GM21786 (cell line): ENCODE data around the gene ZNF555.

Source experiments
- ATAC-seq: cut with Tn5 transposase; IDR thresholded peaks from one replicate; pipeline ENCODE4 v1.9.1; 2021; ENCODE audit not compliant: unreplicated experiment

The ZNF555 gene

DNA sequence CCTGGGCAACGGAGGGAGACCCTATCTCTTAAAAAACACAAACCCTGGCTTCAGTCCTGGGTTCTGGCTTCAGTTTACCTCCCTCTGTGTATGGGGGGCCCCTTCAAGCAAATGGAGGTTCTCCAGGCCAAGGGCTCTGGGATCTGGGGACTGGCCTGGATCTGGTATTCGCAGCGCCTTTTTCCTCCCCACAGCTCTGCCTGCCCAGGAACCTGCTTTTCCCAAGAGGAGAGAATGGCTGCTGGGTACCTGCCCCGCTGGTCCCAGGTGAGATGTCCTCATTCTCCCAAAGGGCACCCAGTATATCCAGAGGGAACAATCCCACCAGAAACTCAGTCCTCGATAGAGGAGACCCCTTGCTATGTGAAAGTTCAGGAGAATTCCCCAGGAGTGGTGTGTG, 18.4 kb upstream of the ZNF555 start:
- ATAC-seq, result no peak

DNA sequence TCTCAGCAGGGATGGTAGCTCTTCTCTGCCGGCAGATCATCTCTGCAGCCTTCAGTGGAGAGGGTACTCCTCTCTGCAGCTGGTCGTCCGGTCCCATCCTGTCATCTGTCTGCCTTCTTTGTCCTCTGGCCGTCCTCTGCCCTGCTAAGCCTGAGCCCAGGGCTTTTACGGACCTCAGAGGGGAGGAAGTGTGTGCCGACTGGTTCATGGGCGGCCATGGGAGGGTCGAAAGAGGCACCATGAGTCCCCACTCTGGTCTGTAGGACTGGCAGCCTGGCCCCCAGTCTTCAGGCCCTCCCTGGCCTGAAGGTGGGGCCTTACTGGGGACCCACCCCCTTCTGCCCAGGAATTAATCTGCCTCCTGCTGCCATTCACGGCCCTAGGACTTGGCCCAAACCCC, 17.6 kb upstream of the ZNF555 start:
- no peak for ATAC-seq

DNA sequence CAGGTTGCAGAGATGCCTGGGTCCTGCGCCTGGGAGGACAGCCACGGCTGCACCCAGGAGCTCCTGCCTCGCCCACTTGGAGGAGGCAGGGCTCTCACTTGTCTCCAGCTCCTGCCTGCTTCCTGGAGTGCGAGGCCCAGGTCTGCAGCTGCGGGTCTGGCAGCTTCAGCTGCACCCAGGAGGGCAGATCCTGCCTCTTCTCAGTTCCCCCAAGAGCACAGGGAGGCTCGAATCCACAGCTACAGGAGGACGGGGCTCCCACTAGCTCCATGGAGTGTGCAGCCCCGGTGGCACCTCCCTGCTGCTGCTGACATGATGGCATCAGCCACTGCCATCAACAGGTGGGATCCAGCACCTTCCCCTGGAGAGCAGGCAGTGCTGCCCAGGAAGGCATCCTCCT, 17.1 kb upstream of the ZNF555 start:
- no peak for ATAC-seq

DNA sequence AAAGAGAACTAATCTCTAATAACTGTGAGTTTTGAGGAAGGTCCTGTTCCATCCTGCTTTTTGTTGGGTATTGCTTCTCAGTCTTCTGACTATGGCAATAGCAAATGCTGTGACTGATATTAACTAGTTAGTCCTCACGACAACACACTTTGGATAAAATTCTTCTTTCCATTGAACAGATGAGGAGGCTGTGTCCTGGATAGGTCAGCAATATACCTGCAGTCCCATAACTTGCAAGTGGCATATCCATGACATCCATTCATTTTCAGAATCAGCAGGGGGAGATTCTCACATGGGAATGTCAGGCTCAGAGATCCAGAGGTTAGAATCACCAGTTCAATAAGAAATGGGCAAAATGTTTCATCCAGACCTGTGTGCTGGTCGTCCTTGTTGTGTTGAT, 14.3 kb upstream of the ZNF555 start:
- no peak for ATAC-seq

DNA sequence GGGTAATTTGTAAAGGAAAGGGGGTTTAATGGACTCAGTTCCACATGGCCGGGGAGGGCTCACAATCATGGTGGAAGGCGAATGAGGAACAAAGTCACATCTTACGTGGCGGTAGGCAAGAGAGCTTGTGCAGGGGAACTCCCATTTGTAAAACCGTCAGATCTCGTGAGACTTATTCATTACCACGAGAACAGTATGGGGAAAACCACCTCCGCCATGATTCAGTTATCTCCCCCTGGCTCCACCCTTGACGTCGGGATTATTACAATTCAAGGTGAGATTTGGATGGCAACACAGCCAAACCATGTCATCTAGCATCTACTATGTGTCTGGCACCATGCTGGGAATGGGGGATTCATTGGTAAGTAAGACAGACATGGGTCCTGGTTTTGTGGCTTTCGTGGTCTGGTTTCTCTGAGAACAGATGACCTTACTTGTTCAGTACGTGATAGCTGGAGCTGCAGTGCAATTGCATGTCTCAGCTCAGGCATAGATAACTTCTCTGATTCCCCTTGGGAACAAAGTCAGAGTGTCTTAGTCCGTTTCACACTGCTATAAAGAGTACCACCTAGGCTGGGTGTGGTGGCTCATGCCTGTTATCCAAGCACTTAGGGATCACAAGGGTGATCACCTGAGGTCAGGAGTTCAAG, 13.3 kb upstream of the ZNF555 start:
- no peak for ATAC-seq

DNA sequence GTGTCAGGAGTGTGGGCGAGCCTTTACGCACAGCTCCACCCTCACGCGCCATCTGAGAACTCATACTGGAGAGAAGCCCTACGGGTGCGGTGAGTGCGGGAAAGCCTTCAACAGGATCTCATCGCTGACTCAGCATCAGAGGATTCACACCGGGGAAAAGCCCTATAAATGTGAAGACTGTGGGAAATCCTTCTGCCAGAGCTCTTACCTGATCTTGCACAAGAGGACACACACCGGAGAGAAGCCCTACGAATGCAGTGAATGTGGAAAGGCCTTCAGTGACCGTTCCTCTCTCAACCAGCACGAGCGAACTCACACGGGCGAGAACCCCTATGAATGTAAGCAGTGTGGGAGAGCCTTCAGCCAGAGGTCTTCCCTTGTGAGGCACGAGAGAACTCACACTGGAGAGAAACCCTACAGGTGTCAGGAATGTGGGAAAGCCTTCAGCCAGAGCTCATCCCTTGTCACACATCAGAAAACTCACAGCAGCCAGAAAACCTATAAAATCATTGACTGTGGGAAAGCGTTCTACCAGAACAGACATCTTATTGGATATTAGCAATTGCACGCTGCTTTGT, 6.9 kb upstream of the ZNF555 start:
- no peak for ATAC-seq

DNA sequence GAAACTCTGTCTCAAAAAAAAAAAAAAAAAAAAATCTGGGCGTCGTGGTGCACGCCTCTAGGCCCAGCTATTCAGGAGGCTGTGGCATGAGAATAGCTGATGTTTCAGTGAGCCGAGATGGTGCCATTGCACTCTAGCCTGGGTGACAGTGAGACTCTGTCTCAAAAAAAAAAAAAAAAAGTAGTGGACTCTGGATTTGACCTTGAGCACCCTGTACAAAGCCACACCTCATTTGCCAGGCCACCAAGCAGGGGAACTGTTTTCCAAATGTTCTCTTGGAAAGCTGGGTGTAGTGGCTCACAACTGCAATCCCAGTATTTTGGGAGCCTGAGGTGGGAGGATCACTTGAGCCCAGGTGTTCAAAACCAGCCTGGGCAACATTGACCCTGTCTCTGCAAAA, 3.8 kb upstream of the ZNF555 start:
- ATAC-seq, result no peak

DNA sequence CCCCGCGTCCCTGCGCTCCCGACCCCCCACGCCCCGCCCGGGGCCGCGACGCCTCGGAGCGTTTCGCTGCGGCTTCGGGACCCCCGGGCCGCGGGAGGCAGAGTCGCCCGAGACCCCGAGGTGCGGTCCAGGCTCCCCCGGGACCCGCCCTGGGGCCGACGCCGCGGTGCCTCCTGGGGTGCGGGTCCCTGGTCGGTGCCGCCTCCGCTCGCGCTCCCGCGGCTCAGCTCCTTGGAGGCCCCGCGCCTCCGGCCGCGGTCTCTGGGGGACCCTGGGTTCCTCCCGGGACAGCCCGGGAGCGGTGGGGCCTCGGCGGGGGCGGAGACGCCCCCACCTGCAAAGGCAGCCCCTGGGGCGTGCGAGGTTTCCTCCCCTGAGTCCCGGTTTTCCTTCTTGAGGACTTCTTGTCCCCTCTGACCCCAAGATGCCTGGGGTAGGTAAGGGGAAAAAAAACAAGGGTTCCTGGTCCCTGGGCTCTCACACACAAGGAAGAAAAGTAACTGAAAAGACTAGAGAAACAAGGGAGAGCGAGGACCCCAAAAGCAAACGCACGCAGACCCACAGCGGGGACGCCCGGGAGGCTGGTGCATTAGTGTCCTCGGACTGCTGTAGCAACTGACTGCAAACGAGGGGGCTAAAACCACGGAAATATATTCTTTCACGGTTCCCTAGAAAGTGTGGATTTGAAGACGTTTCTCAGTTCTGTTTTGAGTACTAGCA, 740 bp downstream of the ZNF555 start:
- no peak for ATAC-seq

DNA sequence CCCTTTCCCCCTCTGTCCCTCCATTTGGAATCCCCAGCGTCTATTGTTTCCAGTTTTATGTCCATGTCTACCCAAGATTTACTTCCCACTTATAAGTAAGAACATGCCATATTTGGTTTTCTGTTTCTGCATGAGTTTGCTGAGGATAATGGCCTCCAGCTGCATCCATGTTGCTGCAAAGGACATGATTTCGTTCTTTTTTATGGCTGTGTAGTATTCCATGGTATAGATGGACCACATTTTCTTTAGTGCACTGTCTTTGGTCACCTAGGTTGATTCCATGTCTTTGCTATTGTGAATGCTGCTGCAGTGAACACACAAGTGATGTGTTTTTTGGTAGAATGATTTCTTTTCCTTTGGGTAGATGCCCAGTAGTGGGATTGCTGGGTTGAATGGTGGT, 3.8 kb downstream of the ZNF555 start:
- no peak for ATAC-seq

DNA sequence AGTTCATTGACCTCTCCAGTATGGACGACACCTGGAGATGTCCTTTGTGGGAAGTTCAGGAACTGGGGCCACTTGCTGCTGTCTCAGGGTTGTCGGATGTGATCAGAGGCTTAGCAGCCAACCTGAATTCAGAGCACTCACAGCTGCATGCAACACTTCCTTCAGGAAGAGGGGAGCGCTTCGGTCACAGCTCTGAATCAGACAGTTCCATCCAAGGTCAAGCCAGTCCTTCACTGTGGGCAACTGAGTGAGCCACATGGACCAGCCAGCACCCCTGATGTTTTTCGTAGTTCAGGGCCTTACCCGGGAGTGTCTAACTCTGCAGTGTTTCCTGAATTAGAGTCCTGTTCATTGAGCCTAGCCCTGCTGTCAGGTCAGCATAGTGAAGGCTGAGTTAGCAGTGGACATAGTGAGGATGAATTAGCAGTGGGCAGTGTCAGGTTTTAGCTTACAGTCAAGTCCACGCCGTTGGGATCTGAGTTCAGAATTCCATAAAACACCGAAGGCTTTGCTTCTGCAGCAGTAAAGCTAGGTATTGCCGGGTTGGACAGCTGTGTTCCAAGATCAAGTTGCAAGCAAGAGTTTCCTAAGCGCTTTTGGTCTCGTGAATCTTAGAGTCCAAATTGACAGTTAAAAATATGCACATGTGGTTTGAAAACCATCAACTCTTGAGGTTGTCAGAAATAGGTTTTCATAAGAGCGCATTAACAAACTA, 5.1 kb downstream of the ZNF555 start:
- no peak for ATAC-seq

DNA sequence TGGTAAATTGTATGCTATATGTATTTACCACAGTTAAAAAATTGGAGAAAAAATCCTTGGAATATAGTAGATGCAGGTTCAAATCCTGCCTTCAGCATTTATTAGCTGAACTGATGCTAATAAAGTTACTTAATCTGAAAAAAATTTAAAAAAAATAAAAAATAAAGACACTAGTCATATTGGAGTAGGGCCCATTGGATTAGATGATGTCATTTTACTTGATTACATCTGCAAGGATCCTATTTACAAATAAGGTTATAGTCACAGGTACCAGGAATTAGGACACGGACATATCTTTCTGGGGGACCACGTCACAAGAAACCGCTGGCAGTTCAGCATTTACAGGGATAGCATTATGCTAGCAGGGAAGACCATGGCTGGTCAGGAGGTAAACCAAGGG, 6.2 kb downstream of the ZNF555 start:
- ATAC-seq, result no peak

DNA sequence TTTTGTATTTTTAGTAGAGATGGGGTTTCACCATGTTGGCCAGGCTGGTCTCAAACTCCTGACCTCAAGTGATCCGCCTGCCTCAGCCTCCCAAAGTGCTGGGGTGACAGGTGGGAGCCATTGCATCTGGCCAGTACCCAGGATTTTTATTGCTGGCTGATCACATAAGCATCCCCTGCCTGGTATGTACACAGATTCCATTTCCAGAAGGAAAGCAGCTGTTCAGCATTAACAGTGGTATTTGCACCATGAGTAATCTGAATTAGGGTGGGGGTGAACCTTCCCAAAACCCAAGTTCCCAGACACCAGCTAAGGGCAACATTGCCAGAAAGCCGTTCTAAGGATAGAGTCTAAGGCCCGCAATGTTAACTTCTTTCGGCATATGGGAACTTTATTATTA, 7.3 kb downstream of the ZNF555 start:
- ATAC-seq, result no peak

DNA sequence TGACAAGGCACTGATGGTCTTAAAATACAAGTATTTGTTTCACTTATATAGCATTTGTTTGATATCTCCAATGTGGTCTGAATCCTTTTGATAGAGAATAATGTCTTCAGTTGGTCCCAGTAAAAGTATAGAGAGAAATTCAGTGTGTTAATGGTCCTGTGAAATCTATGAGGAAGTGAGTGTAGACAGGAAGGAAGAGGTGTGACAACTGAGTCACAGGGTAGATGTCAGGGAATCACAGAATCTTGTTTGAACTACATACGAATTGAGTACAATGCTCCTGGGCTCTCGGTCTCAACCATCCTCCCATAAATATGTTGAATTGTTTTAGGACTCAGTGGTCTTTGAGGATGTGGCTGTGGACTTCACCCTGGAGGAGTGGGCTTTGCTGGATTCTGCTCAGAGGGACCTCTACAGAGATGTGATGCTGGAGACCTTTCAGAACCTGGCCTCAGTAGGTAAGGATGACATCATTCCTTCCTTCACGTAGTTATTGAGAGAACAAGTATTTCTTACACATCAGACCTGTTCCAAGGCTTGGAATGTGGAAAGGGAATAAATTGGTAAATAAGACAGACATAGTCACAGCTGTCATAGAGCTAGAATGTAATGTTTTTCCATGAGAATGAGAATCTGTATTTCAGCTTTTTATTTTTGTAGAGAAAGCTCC, 9.1 kb downstream of the ZNF555 start:
- ATAC-seq, result no peak

DNA sequence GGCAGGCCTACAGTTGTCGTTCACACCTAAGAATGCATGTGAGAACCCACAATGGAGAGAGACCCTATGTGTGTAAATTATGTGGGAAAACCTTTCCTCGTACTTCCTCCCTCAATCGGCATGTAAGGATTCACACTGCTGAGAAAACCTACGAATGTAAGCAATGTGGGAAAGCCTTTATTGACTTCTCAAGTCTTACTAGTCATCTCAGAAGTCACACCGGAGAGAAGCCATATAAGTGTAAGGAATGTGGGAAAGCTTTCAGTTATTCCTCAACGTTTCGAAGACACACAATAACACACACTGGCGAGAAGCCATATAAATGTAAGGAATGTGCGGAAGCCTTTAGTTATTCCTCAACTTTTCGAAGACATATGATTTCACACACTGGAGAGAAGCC, 11.3 kb downstream of the ZNF555 start:
- no peak for ATAC-seq

DNA sequence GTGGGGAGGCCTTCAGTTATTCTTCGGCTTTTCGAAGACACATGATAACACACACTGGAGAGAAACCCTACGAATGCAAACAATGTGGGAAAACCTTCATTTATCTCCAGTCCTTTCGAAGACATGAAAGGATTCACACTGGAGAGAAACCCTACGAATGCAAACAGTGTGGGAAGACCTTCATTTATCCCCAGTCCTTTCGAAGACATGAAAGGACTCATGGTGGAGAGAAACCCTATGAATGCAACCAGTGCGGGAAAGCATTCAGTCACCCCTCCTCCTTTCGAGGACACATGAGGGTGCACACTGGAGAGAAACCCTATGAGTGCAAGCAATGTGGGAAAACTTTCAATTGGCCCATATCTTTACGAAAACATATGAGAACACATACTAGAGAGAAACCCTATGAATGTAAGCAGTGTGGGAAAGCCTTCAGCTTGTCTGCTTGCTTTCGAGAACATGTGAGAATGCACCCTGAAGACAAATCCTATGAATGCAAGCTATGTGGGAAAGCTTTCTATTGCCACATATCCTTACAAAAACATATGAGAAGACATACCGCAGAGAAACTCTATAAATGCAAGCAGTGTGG, 11.8 kb downstream of the ZNF555 start:
- ATAC-seq, result no peak

DNA sequence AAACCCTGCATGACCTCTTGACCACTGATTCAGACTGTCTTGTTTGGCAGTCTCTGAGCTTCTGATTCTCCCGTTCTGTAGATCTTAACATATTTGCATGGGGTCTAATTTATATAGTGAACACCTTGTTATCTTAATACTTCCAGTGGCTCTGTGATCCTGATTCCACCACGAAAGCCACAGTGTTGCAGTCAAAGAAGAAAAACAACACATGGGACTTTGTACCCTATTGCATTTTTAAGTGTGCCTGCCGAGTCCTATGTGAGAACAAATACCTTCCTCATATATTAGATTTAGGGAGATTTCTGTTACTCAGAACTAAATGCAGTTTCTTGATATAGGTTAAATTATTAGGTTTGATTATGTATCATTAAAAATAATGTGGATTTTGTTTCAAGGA, 13.6 kb downstream of the ZNF555 start:
- ATAC-seq, result no peak

DNA sequence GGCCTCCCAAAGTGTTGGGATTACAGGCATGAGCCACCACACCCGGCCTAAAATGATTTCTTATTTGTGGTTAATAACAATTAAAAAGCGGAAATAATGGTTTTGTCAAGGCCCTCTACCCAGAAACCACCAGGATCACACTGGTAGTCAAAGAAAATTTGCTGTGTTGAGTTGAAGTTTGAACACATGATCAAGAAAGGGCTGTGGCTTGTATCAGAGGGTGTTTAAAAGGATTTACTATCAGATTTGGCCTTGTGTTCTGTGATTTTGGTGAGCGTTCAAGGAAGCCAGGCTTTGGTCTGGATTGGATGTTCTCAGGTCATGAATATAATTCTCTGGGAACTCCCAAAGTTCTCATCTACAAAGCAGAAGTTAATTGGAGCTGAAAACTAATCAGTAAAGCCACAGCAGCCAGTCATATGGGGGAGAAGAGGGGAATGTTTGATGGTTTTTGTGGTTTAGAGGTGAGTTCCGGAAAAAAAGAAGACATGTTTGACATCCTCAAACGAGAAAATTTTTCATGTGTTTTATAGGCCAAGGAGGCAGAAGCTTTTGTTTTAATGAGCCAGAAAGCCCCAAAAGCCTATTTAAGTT, 15.3 kb downstream of the ZNF555 start:
- no peak for ATAC-seq

DNA sequence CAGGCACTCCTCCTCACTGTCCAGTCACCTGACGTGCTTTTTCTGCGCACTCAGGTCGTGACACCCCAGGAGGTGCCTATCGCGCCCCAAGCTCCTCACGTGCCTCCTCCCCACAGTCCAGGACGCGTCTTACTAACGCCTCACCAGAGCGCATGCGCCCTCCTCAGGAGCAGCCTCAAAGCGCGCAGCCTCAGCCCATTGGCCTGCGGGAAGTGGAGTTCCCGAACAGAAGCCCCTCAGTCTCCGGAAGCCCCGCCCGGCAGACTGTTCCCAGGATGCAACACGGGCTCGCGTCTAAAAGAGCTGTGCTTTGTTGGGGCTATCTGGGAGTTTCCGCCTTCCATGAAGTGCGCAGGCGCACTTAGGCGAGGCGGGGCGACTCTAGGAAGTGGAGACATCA, 17.6 kb downstream of the ZNF555 start:
- ATAC-seq, result no peak

DNA sequence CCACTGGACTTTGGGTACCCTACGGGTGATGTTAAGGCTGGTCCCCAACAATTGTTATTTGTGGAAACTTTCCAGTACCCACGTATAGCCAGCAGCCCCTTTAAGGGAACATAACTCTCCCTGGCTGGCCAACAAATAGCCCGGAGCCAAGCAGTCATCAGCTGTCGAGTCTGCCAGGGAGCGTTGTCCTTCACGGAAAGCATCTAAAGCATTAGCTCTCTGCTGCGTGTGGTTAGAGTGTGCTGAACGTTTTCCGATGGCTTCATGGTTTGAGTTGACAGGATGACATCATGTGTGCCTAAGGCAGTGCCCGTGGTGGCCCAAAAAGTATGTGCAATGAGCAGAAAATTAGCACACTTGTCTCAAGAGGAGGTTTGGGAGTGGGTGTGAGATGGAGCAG, 22.5 kb downstream of the ZNF555 start:
- no peak for ATAC-seq

DNA sequence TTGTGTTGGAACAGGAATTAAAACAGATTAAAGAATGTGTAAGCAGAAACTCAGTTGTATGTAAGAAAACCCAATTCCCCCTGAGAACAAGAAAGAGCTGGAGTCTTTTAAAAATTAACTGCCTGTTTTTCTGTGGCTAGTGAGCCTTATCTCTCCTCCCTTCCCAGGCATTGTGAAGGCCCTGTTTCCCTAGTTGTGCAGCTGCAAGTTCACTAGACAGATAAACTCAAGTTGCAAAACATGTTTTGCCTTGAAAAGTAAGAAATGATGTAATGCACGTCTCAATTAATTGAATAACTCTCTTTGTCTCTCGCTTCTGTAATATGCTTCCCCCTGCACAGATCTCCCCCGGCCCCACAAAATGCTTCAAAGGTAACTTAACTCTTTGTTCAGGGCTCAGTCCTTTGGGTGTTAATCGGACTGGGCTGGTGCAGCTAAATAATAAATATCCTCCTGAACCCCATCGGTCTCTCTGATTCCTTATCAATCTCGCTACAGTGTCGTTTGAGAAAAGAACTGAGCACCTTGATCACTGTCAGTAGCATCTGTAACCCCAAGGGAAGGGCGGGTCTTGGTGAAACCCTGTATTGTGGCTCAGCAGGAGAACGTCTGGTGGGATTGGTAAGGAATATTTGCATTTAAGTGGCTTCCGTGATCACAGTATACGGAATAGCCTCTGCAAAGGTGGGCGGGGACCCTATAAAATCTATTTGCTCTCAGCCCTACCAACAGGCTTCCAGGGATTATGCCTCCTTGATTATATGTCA, 24.2 kb downstream of the ZNF555 start:
- ATAC-seq, result no peak
